PC-3 (cell line): ENCODE results near the gene SPSB4.

ENCODE experiments used
- CTCF ChIP-seq: fragments of 300-600 bp; sonication (generic); conservative IDR thresholded peaks from 2 replicates; pipeline ENCODE4 v1.5.1; 2017; ENCODE audit warnings: antibody characterized with exemption, low read depth, mild to moderate bottlenecking, low read length
- EZH2 ChIP-seq: fragments of 300-600 bp; sonication (generic); IDR thresholded peaks from one replicate; pipeline ENCODE4 v1.6.1; 2017; ENCODE audit warnings: antibody characterized with exemption, mild to moderate bottlenecking, low read length; ENCODE audit not compliant: unreplicated experiment

GRCh38 chr3:141129049-141129448 is 77.9 kb downstream of the SPSB4 start:
- no peak for TF ChIP-seq CTCF
- no peak for TF ChIP-seq EZH2
